Measurements from ENCODE around the gene CXorf49B.
"Not testable (repeated sequence)": the region's sequence is repeated elsewhere in the genome, so short reads cannot be mapped to it uniquely, and the experiment has no call there.

CXorf49B gene

GRCh38 chrX:71763049-71763448 lies at the start of gene CXorf49B:
TSS of gene CXorf49B (plus strand) at chrX:71763349. CDS start at chrX:71763424, 75 bp downstream.
- not testable (repeated sequence) for DNase-seq (ENCODE audit: low read depth); H3K4me3 ChIP-seq (ENCODE audit: control insufficient read depth, low read depth, low read length)

DNA sequence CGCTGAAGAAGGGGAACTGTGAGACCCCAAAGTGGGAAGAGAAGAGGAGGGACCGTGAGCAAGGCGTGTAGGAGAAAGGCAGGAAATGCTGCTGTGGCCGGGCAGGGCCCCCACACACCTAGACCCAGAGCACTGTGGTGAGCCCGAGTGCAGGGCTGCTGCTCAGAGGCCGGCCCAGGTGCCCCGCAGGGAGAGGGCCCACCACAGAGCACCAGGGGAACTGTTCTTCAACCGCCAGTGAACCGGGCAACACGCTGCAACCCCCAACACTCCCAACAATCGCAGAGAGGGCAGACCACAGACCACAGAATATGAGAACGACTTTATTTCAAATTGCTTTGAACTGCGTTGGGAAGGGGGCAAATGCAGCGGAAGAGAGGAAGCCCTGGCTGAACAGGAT lies 49.1 kb upstream of the CXorf49B start:
- not testable (repeated sequence) for H3K4me3 ChIP-seq (ENCODE audit: control insufficient read depth, low read depth, low read length)

DNA sequence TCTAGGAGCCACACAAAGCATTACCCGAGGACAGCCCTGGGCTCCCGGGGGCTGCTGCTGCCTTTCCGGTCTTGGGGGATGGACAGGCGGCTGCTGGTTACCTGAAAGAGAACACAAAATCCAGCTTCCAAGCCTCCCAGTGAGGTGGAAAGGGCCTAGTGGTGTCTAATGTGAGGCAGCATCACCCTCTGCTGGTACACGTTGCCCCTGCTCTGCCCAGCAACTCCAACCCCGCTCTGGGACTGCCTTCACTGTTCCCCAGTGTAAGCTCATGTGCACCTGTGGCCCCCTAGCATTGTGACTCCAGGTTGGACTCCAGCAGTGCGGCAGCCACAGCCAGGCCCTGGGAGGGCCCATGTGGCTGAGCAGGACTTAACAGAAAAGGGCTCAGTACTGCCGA lies 47.6 kb upstream of the CXorf49B start:
- DNase-seq (ENCODE audit: low read depth), result not testable (repeated sequence)

More for the DNA sequence above, 49.1 kb upstream of the CXorf49B start:
- DNase-seq (ENCODE audit: low read depth), result not testable (repeated sequence)

GRCh38 chrX:71716323-71716722 lies 46.8 kb upstream of the CXorf49B start:
- DNase-seq (ENCODE audit: low read depth); H3K4me3 ChIP-seq (ENCODE audit: control insufficient read depth, low read depth, low read length): not testable (repeated sequence)

More for the DNA sequence above, 47.6 kb upstream of the CXorf49B start:
- H3K4me3 ChIP-seq (ENCODE audit: control insufficient read depth, low read depth, low read length), result not testable (repeated sequence)

DNA sequence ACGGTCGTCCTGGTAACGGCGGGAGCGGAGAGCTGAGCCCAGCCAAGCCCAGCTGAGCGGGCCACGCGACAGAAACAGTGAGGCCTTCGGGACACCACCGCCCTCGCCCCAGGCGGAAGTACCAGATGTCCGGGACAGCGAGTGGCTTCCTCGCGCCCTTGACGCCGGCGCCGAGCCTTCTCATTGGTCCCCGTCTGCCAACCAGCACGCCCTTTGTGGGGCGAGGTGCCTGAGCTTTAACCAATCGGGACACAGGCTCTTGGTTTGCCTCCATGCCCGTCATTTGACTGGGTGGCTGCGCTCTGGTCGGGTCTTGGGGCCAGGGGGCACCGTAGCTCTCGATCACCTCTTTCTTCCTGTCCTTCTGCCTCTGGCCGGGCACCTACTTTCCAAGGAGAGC lies 45.0 kb upstream of the CXorf49B start, which contains the start of gene CXorf49:
TSS of gene CXorf49 (minus strand) at position 101 of the 400 bp plus-strand sequence. CDS start 134 bp downstream, outside the sequence.
- DNase-seq (ENCODE audit: low read depth); H3K4me3 ChIP-seq (ENCODE audit: control insufficient read depth, low read depth, low read length): not testable (repeated sequence)

DNA sequence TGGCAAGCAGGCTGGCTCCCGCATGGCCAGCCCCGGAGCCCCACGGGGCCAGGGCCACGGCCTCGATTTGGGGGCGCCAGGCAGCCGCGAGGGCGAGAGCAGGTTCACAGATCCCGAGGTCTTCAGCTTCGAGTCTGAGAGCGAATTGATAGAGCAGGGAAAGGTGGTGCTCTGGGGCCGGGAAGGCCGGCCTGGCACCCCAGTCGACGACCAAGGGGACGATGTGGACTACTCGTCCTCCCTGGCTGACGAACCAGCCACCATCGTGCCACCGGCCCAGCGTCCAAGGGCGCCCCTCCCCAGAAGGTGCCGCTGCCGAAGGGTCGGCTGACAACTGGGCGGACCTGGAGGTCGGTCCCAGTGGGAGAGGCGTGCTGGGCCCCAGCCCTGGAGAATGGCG lies 44.0 kb upstream of the CXorf49B start:
- DNase-seq (ENCODE audit: low read depth); H3K4me3 ChIP-seq (ENCODE audit: control insufficient read depth, low read depth, low read length): not testable (repeated sequence)

- DNase-seq (ENCODE audit: low read depth); H3K4me3 ChIP-seq (ENCODE audit: control insufficient read depth, low read depth, low read length): not testable (repeated sequence)
Measured at GRCh38 chrX:71720289-71720886, 42.8 kb upstream of the CXorf49B start.

DNA sequence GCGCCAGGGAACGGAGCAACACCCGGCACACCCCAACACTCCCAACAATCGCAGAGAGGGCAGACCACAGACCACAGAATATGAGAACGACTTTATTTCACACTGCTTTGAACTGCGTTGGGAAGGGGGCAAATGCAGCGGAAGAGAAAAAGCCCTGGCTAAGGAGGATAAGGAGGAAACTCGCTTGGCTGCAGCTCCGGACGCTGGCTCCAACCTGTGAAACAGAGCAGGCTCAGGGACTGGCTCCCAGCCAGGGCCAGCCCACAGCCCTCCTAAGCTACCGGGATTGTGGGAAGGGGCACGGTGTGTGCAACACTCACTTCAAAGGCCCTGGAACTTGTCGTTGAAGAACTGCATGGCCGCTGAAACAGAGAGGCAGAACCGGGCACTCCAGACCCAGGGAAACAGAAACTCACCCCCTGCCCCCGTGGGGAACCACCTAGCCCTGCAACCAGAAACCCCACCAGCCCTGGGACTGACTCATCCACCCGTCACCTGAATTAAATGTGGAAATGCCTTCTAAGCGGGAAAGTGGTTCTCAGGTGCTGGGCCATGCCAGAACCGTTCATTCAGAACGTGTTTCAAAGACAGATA lies 2.4 kb upstream of the CXorf49B start:
- H3K4me3 ChIP-seq (ENCODE audit: control insufficient read depth, low read depth, low read length); DNase-seq (ENCODE audit: low read depth): not testable (repeated sequence)

GRCh38 chrX:71764832-71765231 lies 1.7 kb downstream of the CXorf49B start:
- not testable (repeated sequence) for H3K4me3 ChIP-seq (ENCODE audit: control insufficient read depth, low read depth, low read length); DNase-seq (ENCODE audit: low read depth)

DNA sequence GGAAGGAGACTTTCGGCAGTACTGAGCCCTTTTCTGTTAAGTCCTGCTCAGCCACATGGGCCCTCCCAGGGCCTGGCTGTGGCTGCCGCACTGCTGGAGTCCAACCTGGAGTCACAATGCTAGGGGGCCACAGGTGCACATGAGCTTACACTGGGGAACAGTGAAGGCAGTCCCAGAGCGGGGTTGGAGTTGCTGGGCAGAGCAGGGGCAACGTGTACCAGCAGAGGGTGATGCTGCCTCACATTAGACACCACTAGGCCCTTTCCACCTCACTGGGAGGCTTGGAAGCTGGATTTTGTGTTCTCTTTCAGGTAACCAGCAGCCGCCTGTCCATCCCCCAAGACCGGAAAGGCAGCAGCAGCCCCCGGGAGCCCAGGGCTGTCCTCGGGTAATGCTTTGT lies 2.5 kb downstream of the CXorf49B start:
- H3K4me3 ChIP-seq (ENCODE audit: control insufficient read depth, low read depth, low read length); DNase-seq (ENCODE audit: low read depth): not testable (repeated sequence)

DNA sequence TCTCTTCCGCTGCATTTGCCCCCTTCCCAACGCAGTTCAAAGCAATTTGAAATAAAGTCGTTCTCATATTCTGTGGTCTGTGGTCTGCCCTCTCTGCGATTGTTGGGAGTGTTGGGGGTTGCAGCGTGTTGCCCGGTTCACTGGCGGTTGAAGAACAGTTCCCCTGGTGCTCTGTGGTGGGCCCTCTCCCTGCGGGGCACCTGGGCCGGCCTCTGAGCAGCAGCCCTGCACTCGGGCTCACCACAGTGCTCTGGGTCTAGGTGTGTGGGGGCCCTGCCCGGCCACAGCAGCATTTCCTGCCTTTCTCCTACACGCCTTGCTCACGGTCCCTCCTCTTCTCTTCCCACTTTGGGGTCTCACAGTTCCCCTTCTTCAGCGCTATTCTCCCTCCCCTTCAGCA lies 4.0 kb downstream of the CXorf49B start:
- H3K4me3 ChIP-seq (ENCODE audit: control insufficient read depth, low read depth, low read length); DNase-seq (ENCODE audit: low read depth): not testable (repeated sequence)

DNA sequence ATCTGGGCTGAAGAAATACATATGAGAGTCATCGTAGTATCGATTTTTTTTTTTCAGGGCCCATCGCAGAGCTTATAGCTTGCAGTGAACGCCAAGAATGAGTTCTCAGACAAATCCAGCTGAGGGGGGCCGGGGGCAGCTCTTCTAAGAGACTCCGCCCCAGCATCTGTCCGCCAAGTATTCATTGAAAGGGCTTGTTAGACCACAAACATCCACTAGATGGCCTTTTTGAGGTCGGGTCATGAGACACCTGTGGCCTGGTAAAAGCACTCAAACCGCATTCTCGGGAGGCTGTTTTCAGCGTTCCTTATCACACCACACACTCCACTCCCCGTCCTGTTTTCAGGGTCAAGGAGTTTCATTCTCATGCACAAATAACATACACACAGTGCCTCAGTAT lies 15.2 kb downstream of the CXorf49B start:
- not testable (repeated sequence) for DNase-seq (ENCODE audit: low read depth); H3K4me3 ChIP-seq (ENCODE audit: control insufficient read depth, low read depth, low read length)

- H3K4me3 ChIP-seq (ENCODE audit: control insufficient read depth, low read depth, low read length); DNase-seq (ENCODE audit: low read depth): not testable (repeated sequence)
Measured at GRCh38 chrX:71782225-71782949, 19.2 kb downstream of the CXorf49B start.

- not testable (repeated sequence) for DNase-seq (ENCODE audit: low read depth); H3K4me3 ChIP-seq (ENCODE audit: control insufficient read depth, low read depth, low read length)
Measured at GRCh38 chrX:71782950-71783299, 19.8 kb downstream of the CXorf49B start.

DNA sequence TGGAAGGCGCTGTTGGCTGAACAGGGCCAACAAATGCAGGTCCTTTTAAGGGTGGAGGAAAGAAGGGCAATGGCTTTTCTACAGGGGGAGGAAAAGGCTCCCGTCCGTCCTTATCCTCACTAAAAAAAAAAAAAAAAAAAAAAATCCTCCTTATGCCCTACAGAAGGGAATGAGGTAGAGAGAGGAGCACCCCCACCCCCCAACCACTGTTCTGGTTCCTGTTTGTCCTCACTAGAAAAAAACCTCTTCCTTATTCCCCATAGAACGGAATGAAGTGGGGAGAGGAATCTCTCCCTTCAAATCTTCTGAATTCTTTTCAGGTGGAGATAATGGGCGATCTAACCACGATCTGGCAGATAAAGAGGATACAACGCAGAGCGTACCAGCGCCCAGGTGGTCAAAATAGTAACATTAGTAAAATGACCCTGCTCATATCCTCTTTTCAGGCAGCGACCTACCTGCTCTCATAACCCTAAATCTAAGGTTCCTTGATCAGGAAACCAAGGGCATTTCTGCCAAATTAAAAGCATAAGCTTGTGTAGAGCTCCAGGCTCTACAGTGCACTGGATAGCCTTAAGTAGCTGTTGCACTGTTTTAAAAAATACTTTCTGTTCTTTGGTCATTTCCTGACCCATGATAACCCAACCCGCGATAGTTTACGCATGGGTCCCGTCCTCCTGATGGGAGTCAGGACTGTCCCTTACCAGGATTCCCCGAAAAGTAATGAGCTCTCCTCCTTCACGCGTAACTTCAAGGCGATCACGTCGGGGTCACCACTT lies 20.6 kb downstream of the CXorf49B start:
- DNase-seq (ENCODE audit: low read depth); H3K4me3 ChIP-seq (ENCODE audit: control insufficient read depth, low read depth, low read length): not testable (repeated sequence)

DNA sequence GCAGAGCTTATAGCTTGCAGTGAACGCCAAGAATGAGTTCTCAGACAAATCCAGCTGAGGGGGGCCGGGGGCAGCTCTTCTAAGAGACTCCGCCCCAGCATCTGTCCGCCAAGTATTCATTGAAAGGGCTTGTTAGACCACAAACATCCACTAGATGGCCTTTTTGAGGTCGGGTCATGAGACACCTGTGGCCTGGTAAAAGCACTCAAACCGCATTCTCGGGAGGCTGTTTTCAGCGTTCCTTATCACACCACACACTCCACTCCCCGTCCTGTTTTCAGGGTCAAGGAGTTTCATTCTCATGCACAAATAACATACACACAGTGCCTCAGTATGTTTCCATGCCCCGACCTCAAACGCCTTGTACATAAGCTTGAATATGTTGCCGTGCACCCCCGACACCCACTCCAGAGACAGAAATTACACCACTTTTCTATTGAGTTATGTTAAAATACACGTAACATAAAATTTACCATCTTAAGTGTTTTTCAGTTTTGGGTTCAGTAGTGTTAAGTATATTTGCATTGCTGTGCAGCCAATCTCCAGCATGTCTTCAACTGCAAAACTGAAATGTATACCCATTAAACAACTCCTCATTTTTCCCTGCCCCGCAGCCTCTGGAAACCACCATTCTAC lies 21.3 kb downstream of the CXorf49B start:
- not testable (repeated sequence) for DNase-seq (ENCODE audit: low read depth); H3K4me3 ChIP-seq (ENCODE audit: control insufficient read depth, low read depth, low read length)

- not testable (repeated sequence) for DNase-seq (ENCODE audit: low read depth); H3K4me3 ChIP-seq (ENCODE audit: control insufficient read depth, low read depth, low read length)
Measured at GRCh38 chrX:71806450-71806849, 43.3 kb downstream of the CXorf49B start.
